GM12878 (cell line): ENCODE results near the gene CSNK1G2. TPM values are rescaled to one million over a fixed set of nuclear protein-coding genes. Genes with fewer than 3 reads are reported as not detected.

ENCODE experiments used
- ATAC-seq: fragments of 200-7000 bp; cut with Tn5 transposase; 3 replicates; pipeline ENCODE4 v1.9.1; 2020; ENCODE audit warnings: mild to moderate bottlenecking, moderate library complexity
- BruUV-seq: library from RNA; stranded (reverse); fragments of 400-500 nt; replicated peaks from 2 replicates; lab custom pipeline; 2021; lab: Mats Ljungman, UMichigan
- CTCF ChIA-PET: fragments of 300-600 bp; sonication (Branson Sonifier 250); formaldehyde crosslinking; extraction: SDS; loops from one replicate; lab custom pipeline; 2021; ENCODE audit warnings: inconsistent platforms; lab: Yijun Ruan, JAX
- POLR2A ChIA-PET: fragments of 350-600 bp; formaldehyde crosslinking; extraction: SDS; loops from one replicate; lab custom pipeline; 2021; ENCODE audit warnings: inconsistent platforms; lab: Charles Lee
- RAD21 ChIA-PET: fragments of 300-600 bp; sonication (Branson Sonifier 250); formaldehyde crosslinking; loops from one replicate; lab custom pipeline; 2023; ENCODE audit warnings: antibody characterized with exemption; ENCODE audit not compliant: unreplicated experiment; lab: Charles Lee
- SMC1A ChIA-PET: fragments of 300-600 bp; sonication (Branson Sonifier 250); formaldehyde crosslinking; loops from one replicate; lab custom pipeline; 2023; ENCODE audit not compliant: unreplicated experiment, uncharacterized antibody; lab: Charles Lee
- DNase-seq: peaks from one replicate; pipeline ENCODE4 v3.0.0-alpha.2; 2011; ENCODE audit warnings: low read depth, low spot score
- FAIRE-seq: peaks from 3 replicates; lab custom pipeline; 2011; peaks lifted over from hg19 to GRCh38; lab: Jason Lieb, UNC
- H2AFZ ChIP-seq: 2 replicates; pipeline ENCODE4 v1.6.0; 2011; ENCODE audit warnings: low read depth, low read length, control low read depth; ENCODE audit not compliant: control insufficient read depth
- H3K27ac ChIP-seq: 2 replicates; pipeline ENCODE4 v1.5.1; 2011; ENCODE audit warnings: control low read depth; ENCODE audit not compliant: control insufficient read depth, insufficient read depth
- H3K27me3 ChIP-seq, 2 experiments: replicated peaks in 1 of 2; 2 replicates each; pipeline versions ENCODE4 v1.6.0 to v1.6.1; 2011; ENCODE audit warnings: low read length in 1 of 2; ENCODE audit not compliant: control insufficient read depth in 2 of 2, insufficient read depth in 2 of 2
- H3K36me3 ChIP-seq, 2 experiments: 2 replicates each; pipeline ENCODE4 v1.5.1; 2011; ENCODE audit warnings: low read length in 1 of 2; ENCODE audit not compliant: control insufficient read depth in 2 of 2, insufficient read depth in 2 of 2
- H3K4me1 ChIP-seq: 2 replicates; pipeline ENCODE4 v1.6.1; 2011; ENCODE audit warnings: mild to moderate bottlenecking, low read length, moderate library complexity, mixed read lengths; ENCODE audit not compliant: control insufficient read depth, insufficient read depth
- H3K4me2 ChIP-seq: 2 replicates; pipeline ENCODE4 v1.6.0; 2011; ENCODE audit warnings: control low read depth; ENCODE audit not compliant: control insufficient read depth, insufficient read depth
- H3K4me3 ChIP-seq: fragments of 200-600 bp; sonication (generic); 2 replicates; pipeline ENCODE4 v1.5.1; 2016
- H3K79me2 ChIP-seq: 2 replicates; pipeline ENCODE4 v1.6.0; 2011; ENCODE audit warnings: low read length; ENCODE audit not compliant: control insufficient read depth, insufficient read depth
- H3K9ac ChIP-seq: 2 replicates; pipeline ENCODE4 v1.8.0; 2011; ENCODE audit warnings: low read length, control low read depth, mixed read lengths; ENCODE audit not compliant: control insufficient read depth, insufficient read depth
- H3K9me3 ChIP-seq: replicated peaks from 3 replicates; pipeline ENCODE4 v1.5.1; 2011; ENCODE audit warnings: mild to moderate bottlenecking, low read length; ENCODE audit not compliant: control insufficient read depth, insufficient read depth
- H4K20me1 ChIP-seq: 2 replicates; pipeline ENCODE4 v1.6.0; 2011; ENCODE audit not compliant: control insufficient read depth, insufficient read depth
- EP300 ChIP-seq, 2 experiments: fragments of 150-350 bp in 1 of 2; IDR thresholded peaks; 2 replicates each; pipeline ENCODE4 v1.6.1; 2011 to 2012; ENCODE audit warnings: low read depth in 2 of 2, low read length in 2 of 2, borderline replicate concordance in 1 of 2, improper control_type of control experiment in 1 of 2, inconsistent platforms in 1 of 2; ENCODE audit not compliant: control insufficient read depth in 1 of 2
- GATAD2B ChIP-seq: fragments of 450-650 bp; conservative IDR thresholded peaks from 2 replicates; pipeline ENCODE4 v1.6.1; 2017; ENCODE audit warnings: low read depth, mild to moderate bottlenecking, moderate library complexity
- HDAC6 ChIP-seq: fragments of 200-600 bp; sonication (generic); IDR thresholded peaks from one replicate; pipeline ENCODE4 v1.8.0; 2017; ENCODE audit warnings: antibody characterized with exemption; ENCODE audit not compliant: unreplicated experiment
- MTA3 ChIP-seq: IDR thresholded peaks from 2 replicates; pipeline ENCODE4 v1.6.1; 2012; ENCODE audit warnings: low read length, inconsistent platforms, borderline replicate concordance
- PAX5 ChIP-seq: IDR thresholded peaks from 2 replicates; pipeline ENCODE4 v1.6.1; 2011; ENCODE audit warnings: low read depth, low read length, borderline replicate concordance
- RELB ChIP-seq: fragments of 450-650 bp; IDR thresholded peaks from 2 replicates; pipeline ENCODE4 v1.6.1; 2017; ENCODE audit warnings: low read depth, mild to moderate bottlenecking, moderate library complexity
- SRF ChIP-seq, 2 experiments: IDR thresholded peaks; 2 replicates each; pipeline ENCODE4 v1.6.1; 2011; ENCODE audit warnings: low read depth in 2 of 2, low read length in 2 of 2, mild to moderate bottlenecking in 1 of 2, moderate library complexity in 1 of 2
- YBX1 ChIP-seq: fragments of 450-650 bp; IDR thresholded peaks from 2 replicates; pipeline ENCODE4 v1.6.1; 2016; ENCODE audit warnings: antibody characterized with exemption
- ZZZ3 ChIP-seq: IDR thresholded peaks from 2 replicates; pipeline ENCODE4 v1.6.1; 2011; ENCODE audit warnings: low read depth; ENCODE audit not compliant: control insufficient read depth, insufficient read length
- WGBS: methylation state at CpG from one replicate; pipeline ENCODE4 v1.1.6; 2016; ENCODE audit warnings: low lambda C conversion rate; ENCODE audit not compliant: insufficient replicate concordance, insufficient coverage; ENCODE audit errors: missing lambda C conversion rate; 5-methylcytosine and 5-hydroxymethylcytosine counted together
- in situ Hi-C: fragments of 300-500 bp; cut with MboI; formaldehyde crosslinking; loops from 9 replicates; pipeline ENCODE4 v1.14.3; 2018; ENCODE audit warnings: mixed read lengths
- intact Hi-C: fragments of 100-400 bp; cut with micrococcal nuclease; formaldehyde crosslinking; loops from one replicate; pipeline ENCODE4 v1.14.2; 2022; ENCODE audit not compliant: unreplicated experiment
- polyA plus RNA-seq, 11 experiments: library from polyadenylated mRNA; depleted of rRNA in 4 of 11; unstranded in 6 of 11; stranded (reverse) in 5 of 11; fragments of >200 nt; fragmentation: Nextera tagmentation in 4 of 11; fragmentation: Illumina TruSeq in 1 of 11; extraction: Ambion mirVana in 4 of 11; extraction: Trizol in 1 of 11; gene quantifications; 1 replicate in 1 of 11; 2 replicates in 10 of 11; pipeline versions ENCODE4 v1.2.1 to v1.2.3, GENCODE V29; 2011 to 2016; ENCODE audit warnings: inconsistent platforms in 2 of 11, missing spikeins in 2 of 11, low read depth in 1 of 11
- total RNA-seq, 4 experiments: library from RNA; depleted of rRNA in 3 of 4; stranded (reverse); fragments of >200 nt in 3 of 4; fragmentation: Illumina TruSeq in 1 of 4; extraction: Trizol in 1 of 4; gene quantifications; 2 replicates each; pipeline versions ENCODE4 v1.2.1 to v1.2.3, GENCODE V29; 2013 to 2021

Gene CSNK1G2
- total and polyA plus RNA-seq, 10 of the 15 experiments (the other 5 are each of a cell fraction or from before 2014, with no cell fraction given), result 0.64 to 109 (median 25.0) TPM

GRCh38 chr19:2016041-2016807 lies 75.3 kb downstream of the CSNK1G2 start (continued):
- TF ChIP-seq HDAC6 (no peak), SRF (IDR thresholded peaks at IDR 0.05; ENCODE audit: low read depth in 2 of 2, low read length in 2 of 2) (no peak), GATAD2B (no peak), PAX5 (peak; percentile 12; the same call in 1 of the 2 replicates), RELB (peak; percentile 12; the same call in 1 of the 2 replicates)
- TF ChIP-seq, all 136 proteins: peak for 5

- SMC1A ChIA-PET, result interaction anchor here (1.1 to 1.4 kb wide), 3 partner anchors 36 to 86 kb away, joined by 3 to 5 read pairs (median 3); no protein-coding TSS in a partner anchor
- Histone ChIP-seq H3K27ac (no peak overlapping the region), H3K9me3 (no peaks in the 10 kb centered on the region; the same call in 2 of the 3 replicates), H3K4me3 (no peak overlapping the region), H2AFZ (no peak overlapping the region), H4K20me1 (no peaks in the 10 kb centered on the region), H3K4me1 (peaks cover 9% of the 10 kb centered on the region), H3K79me2 (peaks cover 16% of the 10 kb centered on the region), H3K36me3 (no peaks in the 10 kb centered on the region), H3K9ac (no peak overlapping the region), H3K4me2 (no peak overlapping the region), H3K27me3 (no peaks in the 10 kb centered on the region)
- ATAC-seq (no peak), FAIRE-seq (no peak), DNase-seq (no peak)
- BruUV-seq, result no TSS peak
- in situ Hi-C loops, result loop anchor here (5.0 kb wide), 1 partner anchor 64 kb away; no protein-coding TSS in a partner anchor
- intact Hi-C loops, result loop anchor here (2.0 to 5.0 kb wide), 4 partner anchors 44 to 111 kb away; partner anchors contain the start of genes ADAT3 and SCAMP4
- TF ChIP-seq ZZZ3 (no peak), EP300 (IDR thresholded peaks at IDR 0.05; ENCODE audit: borderline replicate concordance in 1 of 2, control insufficient read depth in 1 of 2, low read depth in 2 of 2, low read length in 2 of 2) (no peak), MTA3 (no peak), YBX1 (no peak)
- RAD21 ChIA-PET, result interaction anchor here (0.7 to 2.3 kb wide), 7 partner anchors 23 to 374 kb away, joined by 3 to 9 read pairs (median 4); partner anchors contain the start of gene AP3D1
- POLR2A ChIA-PET, result interaction anchor here (0.6 to 0.7 kb wide), 4 partner anchors 29 to 448 kb away, joined by 3 to 6 read pairs (median 4); no protein-coding TSS in a partner anchor
- CTCF ChIA-PET, result interaction anchor here (0.7 to 2.4 kb wide), 7 partner anchors 16 to 130 kb away, joined by 3 to 18 read pairs (median 3); no protein-coding TSS in a partner anchor
- WGBS, result 82% methylated on average over 12 of the region's 13 CpGs
Measured at GRCh38 chr19:2018752-2019151, 77.8 kb downstream of the CSNK1G2 start.
